OCI-LY3 (cell line): Measurements from ENCODE around the gene CAP2.

Experiments
- EZH2phosphoT487 ChIP-seq: fragments of 200-600 bp; shearing (Covaris generic); IDR thresholded peaks from 2 replicates; pipeline ENCODE4 v1.6.1; 2018; ENCODE audit warnings: antibody characterized with exemption, mixed run types, low read depth
- TF ChIP-seq, protein P1 (sequence below): fragments of 200-600, 300-600 bp; sonication (generic); IDR thresholded peaks from 2 replicates; pipeline ENCODE4 v1.5.1; 2014; ENCODE audit warnings: antibody characterized with exemption, low read length, low read depth

DNA sequence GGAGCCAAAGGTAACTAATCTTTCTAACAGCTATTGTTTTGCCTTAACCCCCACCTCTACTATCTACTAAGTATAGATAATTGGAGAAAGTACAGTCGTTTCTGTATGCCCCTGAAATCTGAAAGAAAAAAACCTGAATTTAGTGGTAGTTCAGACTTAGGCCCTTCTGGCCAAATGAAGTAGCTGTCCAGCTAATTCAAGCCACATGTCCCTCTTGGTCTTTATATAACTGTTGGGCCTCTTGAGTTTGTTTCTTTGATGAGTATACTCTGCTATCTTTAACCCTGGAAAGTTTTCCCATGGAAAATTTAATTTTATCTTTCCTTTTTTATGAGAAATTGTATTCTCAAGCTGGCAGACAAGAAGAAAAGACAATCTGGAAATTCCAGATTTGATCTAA lies 133.7 kb downstream of the CAP2 start:
- TF ChIP-seq, protein P1, sequence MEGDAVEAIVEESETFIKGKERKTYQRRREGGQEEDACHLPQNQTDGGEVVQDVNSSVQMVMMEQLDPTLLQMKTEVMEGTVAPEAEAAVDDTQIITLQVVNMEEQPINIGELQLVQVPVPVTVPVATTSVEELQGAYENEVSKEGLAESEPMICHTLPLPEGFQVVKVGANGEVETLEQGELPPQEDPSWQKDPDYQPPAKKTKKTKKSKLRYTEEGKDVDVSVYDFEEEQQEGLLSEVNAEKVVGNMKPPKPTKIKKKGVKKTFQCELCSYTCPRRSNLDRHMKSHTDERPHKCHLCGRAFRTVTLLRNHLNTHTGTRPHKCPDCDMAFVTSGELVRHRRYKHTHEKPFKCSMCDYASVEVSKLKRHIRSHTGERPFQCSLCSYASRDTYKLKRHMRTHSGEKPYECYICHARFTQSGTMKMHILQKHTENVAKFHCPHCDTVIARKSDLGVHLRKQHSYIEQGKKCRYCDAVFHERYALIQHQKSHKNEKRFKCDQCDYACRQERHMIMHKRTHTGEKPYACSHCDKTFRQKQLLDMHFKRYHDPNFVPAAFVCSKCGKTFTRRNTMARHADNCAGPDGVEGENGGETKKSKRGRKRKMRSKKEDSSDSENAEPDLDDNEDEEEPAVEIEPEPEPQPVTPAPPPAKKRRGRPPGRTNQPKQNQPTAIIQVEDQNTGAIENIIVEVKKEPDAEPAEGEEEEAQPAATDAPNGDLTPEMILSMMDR, result no peak
- no peak for TF ChIP-seq EZH2phosphoT487
